Activated effector memory CD4-positive, alpha-beta T cell treated with anti-CD3 and anti-CD28 coated beads, Interleukin-2, amount 50 U/mL, for 16 hours (primary cell): Measurements from ENCODE around the gene FGFRL1.
A peak's percentile ranks its signal among the peaks of the same experiment; 100 is the strongest.
"Not testable (repeated sequence)": the region's sequence is repeated elsewhere in the genome, so short reads cannot be mapped to it uniquely, and the experiment has no call there.

Experiments used
- DNase-seq: peaks from one replicate; pipeline ENCODE4 v3.0.0-alpha.2; 2020

FGFRL1 gene

DNA sequence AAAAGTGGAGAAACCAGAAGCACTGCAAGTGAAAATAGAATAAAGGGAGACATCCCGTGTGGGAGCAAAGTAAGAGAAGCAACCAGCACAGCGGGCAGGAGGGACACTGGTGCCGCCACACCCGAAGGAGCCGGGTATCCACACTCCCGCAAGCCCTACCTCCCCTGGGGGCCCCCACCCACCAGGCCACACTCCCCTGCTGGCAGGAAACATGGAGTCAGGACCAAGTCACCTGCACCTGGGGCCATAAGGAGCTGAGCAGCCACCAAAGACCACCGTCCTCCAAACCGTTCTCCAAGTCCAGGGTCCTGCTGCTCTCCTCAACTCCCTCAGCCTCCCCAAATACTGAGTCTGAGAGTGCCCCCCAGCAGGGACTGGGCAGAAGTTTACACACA, 30.5 kb downstream of the FGFRL1 start:
- DNase-seq = no peak

DNA sequence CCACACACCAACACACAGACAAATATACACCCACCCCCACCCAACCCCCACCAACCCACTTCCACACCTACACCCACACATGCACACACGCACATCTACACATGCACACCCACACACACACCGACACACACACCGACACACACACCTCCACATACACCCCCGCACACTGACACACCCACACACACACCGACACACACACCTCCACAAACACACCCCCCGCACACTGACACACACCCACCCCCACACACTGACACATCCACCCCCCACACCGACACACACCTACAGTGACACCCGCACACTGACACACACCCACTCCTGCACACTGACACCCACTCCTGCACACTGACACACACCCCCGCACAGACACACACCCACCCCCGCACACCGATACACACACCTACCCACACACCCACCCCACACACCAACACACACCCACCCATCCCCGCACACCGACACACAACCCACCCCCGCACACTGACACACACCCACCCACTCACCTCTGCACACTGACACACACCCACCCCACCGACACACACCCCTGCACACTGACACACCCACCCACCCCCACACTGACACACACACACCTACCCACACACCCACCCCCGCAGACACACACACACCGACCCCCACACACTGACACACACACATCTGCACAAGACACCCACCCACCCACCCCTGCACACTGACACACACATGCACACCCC, 31.1 kb downstream of the FGFRL1 start:
- no peak for DNase-seq

DNA sequence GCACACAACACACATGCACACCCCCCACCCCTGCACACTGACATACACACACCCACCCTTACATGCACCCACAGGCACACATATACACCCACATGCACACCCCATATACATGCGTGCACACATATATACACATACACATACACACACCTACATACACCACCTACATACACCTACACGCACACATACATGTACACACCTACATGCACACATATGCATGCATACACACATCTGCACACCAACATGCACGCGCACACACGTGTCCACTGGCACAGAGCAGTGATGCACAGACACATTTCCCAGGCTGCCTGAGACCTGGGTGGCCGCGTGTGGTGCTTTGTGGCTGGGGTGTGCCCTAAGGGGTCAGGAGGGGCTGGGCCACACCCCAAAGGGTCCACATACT, 31.7 kb downstream of the FGFRL1 start:
- DNase-seq = no peak

DNA sequence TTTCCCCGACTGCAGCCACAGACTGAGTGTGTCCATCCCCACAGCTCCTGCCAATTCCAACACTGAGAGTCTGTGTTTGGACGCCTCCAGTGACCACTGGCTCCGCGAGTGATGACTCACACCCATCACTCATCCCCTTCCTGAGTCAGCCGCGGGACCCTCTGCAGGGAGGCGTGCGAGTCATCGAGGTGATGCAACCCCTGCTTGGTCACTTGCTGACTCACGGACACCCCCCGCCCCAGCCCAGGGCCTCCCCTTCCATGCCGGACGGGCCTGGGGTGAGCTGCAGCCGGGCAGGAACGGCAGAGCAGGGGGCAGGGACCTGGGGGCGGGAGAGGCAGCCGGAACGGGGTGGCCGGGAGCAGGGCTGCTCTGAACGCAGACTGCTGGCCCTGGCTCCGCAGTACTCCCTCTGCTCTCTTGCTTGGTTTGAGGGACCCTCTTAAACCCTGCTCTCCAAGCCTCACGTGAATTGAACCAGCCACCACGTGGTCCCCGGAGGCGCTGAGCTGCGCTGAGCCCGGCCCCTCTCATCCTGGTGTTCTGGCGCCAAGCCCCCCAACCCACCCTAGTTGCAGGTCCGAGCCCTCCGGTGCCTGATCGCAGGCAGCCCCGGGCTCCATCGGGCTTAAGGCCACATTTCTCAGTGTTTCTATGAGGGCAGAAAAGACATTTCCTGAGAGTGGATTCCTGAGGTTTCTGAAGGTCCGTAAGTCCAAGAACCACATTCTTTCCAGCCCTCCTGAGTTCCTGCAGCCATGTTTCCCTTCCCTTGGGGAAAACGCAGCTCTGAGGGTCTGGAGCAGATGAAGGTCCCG, 32.4 kb downstream of the FGFRL1 start:
- DNase-seq = no peak

DNA sequence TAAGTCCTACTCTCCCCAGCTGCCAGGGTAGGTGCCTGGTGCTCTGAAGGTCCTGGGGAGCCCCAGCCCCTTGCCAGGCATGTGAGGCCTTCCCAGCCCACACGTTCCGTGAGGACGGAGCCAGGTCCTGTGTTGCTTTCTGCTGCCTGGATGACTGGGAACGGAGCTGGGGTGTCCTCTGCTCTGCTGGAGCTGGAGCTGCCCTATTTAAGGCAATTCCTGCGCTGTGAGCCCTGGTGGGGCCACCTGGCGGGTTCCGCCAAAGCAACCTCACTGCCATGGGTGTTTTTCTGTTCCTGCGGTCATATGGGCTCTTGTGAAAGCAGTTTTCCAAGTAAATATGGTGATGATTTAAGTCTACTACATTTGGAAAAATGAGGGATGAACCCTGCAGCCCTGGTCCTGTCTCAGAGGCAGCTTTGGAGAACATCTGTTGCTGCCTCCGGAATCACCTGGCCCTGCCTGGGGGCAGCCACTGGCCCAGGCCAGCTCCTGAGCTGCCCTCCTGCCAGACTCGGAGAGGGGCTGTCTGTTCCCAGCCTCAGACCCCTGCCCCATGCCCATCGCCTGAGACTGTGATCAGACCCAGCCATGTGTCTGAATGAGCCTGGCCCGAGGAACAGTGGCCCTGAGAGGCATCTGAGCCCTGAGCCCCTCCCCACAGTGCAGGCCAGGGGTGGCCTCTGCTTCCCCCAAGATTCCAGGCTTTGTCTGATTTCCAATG, 33.2 kb downstream of the FGFRL1 start:
- DNase-seq = no peak

DNA sequence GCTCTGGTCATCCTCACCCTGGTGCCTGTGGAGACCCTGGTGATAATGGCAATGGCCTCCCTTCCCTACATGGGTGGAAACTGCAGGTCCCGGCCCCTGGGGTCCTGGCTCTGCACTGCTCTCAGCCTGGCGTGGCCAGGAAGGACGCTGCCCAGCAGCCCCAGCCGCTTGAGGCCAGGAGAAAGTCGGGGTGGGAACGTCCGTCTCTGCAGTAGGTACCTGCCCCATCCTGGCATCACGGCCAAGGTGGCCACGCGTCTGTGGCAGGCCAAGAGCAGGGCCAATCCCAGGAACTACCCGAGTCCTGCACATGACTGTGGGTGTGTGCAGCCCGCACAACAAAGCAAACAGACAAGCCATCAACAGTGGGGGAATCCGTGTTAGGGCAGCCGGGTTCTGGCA, 33.8 kb downstream of the FGFRL1 start:
- DNase-seq = no peak

DNA sequence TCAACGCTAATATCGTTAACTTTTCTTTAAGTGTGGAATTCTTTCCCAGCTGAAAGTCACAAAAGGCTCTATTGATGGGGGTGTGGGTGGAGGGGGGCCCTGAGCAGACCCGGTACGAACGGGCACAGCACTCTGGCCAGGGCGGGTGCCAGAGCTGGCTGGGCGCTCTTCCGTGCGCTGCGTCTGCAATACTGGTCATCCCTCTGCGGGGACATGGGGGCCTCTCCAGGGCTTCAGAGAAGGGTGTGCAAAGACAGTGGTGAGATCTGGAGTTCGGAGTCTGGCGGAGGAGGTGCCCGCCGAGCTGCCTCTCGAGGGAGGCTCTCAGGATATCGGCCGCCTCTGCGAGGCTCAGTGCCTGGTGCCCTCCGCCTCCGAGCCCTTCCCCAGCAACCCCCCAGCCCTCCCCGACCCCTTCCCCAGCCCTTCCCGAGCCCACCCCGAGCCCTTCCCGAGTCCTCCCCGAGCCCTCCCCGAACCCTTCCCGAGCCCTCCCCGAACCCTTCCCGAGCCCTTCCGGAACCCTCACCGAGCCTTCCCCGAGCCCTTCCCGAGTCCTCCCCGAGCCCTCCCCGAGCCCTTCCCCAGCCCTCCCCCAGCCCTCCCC, 34.3 kb downstream of the FGFRL1 start:
- DNase-seq = no peak

DNA sequence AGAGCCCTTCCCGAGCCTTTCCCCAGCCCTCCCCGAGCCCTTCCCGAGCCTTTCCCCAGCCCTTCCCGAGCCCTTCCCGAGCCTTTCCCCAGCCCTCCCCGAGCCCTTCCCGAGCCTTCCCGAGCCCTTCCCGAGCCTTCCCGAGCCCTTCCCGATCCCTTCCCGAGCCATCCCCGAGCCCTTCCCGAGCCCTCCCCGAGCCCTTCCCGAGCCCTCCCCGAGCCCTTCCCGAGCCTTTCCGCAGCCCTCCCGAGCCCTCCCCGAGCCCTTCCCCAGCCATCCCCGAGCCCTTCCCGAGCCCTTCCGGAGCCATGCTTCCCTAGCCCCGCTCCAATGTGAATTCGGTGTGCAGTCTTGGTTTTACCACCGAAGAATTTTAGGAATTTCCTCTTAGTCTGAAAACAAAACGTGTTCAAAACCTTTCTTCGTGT, 35.2 kb downstream of the FGFRL1 start:
- DNase-seq = peak; percentile 58

DNA sequence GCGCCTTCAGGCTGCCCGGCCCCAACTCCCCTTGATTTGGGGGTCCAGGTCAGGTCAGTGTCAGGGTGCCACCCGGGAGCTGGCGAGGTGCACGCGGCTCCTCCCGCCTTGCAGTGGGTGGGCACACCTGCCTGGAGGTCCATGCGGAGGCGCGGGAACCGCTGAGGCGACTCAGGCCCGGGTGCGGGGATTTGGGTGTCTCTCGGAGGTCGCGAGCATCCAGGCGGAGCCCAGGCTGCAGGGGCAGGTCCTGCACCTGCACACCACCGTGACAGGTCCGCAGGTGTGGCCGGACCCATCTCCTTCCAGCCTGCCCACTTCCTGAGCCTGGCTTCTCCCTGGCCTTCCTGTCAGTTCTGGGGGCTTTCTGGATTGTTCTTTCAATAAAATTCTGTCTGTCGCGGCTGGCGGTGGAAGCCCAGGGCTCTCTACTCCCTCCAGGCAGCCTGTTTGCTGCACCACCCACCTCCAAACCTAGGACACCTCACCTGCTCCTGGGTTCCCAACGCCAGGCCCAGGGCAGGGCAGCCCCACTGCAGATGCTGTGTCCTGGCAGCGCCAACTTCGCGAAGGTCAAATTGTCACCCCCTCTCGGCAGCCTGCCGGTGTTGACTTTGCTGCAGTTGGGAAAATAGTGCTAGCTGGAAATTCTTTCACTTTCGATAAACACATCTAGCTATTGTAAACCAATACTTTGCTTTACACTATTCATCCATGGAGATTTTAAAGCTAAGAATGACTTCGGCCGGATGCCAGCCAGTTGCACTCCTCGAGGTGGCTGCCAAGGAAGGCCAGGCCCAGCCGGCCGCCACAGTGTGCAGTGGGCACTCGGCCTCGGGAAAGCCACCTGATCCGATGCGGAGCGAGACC, 35.9 kb downstream of the FGFRL1 start:
- DNase-seq = peak; percentile 62

DNA sequence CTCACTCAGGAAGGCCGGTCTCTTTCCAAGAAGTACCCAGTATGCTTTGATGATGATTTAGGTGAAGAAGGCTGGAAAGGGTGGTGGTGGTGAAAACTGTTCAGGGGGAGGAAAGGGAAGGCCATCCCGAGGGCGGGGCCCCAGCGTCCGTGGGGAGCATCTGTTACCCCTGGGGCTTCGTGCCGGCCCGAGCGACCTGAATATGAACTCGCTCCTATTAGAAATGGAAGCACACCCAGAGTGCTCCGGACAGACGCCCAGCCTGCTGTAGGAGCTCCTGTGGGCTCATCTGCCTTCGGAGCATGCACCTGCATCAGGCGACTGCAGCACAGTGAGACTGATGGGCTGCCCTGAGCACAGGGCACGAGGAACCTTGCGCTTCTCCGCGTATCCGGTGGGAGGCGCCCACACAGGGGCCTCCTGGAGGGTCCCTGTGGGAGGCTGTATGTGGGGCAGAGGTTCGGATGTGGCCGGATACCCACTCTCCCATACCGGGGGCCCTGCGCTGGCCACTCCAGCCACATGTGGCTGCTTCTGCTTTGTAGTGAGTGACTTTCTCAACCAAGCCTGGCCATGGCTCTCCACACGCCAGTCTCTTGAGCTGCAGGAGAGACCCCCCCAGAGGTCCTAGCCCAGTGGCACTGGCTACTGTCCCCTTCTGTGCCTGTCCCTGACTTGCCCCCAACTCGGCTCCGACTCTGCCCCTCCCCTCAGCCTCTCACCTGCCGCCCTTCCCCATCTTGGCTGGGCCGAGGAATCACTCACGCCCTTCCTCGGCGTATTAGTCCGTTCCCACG, 36.7 kb downstream of the FGFRL1 start:
- DNase-seq = peak; percentile 58

DNA sequence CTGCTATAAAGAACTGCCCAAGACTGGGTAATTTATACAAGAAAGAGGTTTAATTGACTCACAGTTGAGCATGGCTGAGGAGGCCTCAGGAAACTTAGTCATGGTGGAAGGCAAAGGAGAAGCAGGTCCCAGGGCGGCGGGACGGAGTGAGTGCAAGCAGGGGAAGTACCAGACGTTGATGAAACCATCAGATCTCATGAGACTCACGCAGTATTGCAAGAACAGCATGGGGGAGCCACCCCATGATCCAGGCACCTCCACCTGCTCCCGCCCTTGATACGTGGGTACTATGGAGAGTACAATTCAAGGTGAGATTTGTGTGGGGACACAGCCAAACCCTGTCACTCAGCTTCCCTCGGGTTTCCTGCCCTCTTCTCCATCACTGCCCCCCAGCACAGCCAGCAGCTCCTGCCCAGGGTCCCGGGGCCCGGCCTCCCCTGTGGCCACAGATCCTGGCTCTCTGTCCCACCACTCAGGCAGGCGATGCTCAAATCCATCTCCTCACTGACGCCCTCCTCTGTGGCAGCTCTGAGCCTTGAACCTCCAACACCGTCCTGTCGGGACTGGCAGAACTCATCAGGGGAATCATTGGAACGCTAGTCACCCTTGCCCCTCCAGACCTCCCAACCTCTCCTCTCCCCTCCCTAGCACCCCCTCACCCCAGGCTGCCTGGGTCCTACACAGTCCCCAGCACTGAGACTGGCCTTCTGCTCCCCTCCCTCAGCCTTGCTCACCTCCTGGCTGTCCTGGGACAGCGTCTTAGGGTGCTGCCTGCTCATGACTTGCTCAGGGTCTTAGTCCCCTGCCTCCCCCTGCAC, 37.6 kb downstream of the FGFRL1 start:
- DNase-seq = peak; percentile 58

DNA sequence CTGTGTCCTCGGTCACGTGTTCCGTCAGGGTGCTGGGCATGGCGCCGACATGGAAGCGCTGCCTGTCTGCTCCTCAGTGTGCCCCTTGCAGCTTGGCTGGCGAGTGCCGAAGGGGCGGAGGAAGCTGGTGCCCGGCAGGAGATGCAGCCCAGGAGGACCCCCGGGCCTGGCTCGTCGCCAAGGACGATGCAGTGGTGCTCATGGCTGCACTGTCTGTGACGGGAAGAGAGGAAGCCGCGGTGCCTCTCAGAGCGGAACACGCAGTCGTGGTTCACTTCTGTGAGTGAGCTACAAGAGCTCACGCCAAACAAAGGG, 38.1 kb downstream of the FGFRL1 start:
- DNase-seq = peak; percentile 49

DNA sequence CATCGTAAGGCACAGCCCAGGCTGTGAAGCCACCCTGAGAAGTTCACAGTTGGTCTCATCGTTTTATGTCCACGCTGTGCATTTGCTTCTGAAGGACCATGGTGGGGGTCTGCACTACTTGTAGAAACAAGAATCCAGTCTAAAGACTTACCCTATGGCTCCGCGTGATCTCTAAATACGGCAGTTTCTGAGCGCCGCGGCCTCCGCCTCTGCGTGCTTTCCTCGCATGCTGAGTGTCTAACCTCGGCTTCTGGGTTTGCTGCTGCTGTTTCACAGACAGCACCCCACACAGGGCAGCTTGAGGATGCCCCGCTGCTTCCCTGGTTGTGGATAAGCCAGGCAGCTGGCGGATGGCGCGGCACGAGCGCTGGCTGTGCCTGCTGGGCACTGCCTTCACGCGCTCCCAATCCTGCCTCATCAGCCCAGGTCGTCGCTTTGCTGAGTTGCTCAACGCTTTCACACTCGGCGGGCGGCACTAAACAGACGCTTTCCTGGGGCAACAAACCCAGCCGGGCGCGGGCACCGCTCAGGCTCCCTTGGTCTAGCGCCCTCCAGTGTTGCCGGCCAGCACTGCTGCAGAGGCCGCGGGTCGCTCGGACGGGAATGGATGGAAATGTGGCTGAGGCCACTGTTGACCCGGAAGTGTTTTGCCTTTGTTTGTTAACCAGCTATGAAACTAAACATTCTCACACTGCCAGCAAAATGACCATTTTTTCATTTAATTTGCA, 39.2 kb downstream of the FGFRL1 start:
- peak; percentile 58 for DNase-seq

DNA sequence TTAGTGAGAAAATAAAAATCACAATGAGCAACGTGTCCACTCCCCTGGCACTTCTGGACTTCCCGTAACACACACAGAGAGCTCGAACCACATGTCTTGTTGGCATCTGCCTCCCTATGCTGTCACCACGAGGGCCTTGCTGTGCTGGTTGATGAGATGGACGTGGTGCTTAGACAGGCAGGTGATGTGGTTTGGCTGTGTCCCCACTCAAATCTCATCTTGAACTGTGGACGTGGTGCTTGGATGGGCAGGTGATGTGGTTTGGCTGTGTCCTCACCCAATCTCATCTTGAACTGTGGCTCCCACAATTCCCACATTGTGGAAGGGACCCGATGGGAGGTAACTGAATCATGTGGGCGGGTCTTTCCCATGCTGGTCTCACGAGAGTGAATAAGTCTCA, 40.0 kb downstream of the FGFRL1 start:
- DNase-seq = peak; percentile 19

DNA sequence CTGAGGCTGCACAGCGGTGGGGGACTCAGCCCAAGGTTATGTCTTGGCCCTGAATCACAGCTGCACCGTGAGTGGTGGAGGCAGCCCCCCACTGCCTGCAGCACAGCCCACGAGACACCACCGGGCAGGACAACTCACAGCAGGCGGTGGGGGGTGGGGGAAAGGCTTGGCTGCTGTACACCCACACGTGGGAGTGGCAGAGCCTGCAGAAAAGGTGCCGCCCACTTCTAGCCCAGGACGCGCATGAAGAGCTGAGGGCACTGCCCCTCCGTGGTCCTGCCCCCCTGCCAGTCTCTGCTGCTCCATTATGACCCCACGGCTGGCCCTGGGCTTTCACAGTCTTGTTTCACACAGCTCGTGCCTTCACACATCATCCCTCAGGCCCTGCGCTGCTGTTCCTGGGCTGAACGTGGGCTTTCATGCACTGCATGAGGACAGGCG, 40.8 kb downstream of the FGFRL1 start:
- peak; percentile 56 for DNase-seq

DNA sequence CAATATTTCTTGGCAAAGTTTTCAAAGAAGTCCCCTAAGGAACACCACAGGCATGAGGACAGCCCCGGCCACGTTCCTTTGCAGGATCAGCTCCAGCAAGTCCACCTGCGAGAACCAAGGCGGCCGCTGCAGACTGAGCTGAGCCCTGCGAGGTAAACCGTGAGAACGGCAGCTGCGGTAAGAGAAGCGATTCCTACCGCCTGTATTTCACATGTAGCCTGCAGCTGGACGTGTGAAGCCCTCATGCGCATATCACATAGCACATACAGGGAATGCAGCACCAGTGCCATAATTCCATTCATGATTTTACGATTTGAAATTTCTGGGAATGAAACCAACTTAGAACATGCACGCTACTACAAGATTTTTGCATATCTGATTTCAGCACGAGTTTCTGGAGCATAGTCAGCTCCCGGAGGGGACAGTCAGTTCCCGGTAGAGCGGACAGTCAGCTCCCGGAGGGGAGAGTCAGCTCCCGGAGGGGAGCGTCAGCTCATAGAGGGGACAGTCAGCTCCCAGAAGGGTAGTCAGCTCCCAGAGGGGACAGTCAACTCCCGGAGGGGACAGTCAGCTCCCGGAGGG, 41.7 kb downstream of the FGFRL1 start:
- peak; percentile 46 for DNase-seq

DNA sequence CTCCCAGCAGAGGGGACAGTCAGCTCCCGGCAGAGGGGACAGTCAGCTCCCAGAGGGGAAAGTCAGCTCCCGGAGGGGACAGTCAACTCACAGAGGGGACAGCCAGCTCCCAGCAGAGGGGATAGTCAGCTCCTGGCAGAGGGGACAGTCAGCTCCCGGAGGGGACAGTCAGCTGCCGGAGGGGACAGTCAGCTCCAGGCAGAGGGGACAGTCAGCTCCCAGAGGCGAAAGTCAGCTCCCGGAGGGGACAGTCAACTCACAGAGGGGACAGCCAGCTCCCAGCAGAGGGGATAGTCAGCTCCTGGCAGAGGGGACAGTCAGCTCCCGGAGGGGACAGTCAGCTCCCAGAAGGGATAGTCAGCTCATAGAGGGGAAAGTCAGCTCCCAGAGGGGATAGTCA, 42.5 kb downstream of the FGFRL1 start:
- peak; percentile 31 for DNase-seq

DNA sequence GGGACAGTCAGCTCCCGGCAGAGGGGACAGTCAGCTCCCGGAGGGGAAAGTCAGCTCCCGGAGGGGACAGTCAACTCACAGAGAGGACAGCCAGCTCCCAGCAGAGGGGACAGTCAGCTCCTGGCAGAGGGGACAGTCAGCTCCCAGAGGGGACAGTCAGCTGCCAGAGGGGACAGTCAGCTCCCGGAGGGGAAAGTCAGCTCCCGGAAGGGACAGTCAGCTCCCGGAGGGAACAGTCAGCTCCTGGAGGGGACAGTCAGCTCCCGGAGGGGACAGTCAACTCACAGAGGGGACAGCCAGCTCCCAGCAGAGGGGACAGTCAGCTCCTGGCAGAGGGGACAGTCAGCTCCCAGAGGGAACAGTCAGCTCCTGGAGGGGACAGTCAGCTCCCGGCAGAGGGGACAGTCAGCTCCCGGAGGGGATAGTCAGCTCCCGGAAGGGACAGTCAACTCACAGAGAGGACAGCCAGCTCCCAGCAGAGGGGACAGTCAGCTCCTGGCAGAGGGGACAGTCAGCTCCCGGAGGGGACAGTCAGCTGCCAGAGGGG, 43.3 kb downstream of the FGFRL1 start:
- peak; percentile 60 for DNase-seq

DNA sequence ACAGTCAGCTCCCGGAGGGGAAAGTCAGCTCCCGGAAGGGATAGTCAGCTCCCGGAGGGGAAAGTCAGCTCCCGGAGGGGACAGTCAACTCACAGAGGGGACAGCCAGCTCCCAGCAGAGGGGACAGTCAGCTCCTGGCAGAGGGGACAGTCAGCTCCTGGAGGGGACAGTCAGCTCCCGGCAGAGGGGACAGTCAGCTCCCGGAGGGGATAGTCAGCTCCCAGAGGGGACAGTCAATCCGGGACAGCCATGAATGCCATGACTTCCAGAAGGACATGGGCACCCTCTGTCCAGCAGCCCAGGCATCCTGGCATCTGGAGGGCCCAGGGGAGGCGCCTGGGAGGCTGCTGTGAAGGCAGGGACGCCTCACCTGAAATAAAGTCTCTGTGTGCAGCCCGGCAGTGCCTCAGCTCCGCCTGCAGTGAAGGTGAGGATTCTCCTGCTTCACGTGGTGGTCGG, 43.8 kb downstream of the FGFRL1 start:
- not testable (repeated sequence) for DNase-seq
